C4-2B (cell line): ENCODE measurements around the gene CROCC.
"Not testable (repeated sequence)": the region's sequence is repeated elsewhere in the genome, so short reads cannot be mapped to it uniquely, and the experiment has no call there.

Source experiments
- H3K27ac ChIP-seq: fragments of 450-650 bp; 2 replicates; pipeline ENCODE4 v1.5.1; 2017
- ZFX ChIP-seq: fragments of 450-650 bp; IDR thresholded peaks from 2 replicates; pipeline ENCODE4 v1.6.1; 2017
- TF ChIP-seq, protein P1 (sequence below): fragments of 450-650 bp; conservative IDR thresholded peaks from 2 replicates; pipeline ENCODE4 v1.5.1; 2017; ENCODE audit warnings: mild to moderate bottlenecking

Gene CROCC, protein sequence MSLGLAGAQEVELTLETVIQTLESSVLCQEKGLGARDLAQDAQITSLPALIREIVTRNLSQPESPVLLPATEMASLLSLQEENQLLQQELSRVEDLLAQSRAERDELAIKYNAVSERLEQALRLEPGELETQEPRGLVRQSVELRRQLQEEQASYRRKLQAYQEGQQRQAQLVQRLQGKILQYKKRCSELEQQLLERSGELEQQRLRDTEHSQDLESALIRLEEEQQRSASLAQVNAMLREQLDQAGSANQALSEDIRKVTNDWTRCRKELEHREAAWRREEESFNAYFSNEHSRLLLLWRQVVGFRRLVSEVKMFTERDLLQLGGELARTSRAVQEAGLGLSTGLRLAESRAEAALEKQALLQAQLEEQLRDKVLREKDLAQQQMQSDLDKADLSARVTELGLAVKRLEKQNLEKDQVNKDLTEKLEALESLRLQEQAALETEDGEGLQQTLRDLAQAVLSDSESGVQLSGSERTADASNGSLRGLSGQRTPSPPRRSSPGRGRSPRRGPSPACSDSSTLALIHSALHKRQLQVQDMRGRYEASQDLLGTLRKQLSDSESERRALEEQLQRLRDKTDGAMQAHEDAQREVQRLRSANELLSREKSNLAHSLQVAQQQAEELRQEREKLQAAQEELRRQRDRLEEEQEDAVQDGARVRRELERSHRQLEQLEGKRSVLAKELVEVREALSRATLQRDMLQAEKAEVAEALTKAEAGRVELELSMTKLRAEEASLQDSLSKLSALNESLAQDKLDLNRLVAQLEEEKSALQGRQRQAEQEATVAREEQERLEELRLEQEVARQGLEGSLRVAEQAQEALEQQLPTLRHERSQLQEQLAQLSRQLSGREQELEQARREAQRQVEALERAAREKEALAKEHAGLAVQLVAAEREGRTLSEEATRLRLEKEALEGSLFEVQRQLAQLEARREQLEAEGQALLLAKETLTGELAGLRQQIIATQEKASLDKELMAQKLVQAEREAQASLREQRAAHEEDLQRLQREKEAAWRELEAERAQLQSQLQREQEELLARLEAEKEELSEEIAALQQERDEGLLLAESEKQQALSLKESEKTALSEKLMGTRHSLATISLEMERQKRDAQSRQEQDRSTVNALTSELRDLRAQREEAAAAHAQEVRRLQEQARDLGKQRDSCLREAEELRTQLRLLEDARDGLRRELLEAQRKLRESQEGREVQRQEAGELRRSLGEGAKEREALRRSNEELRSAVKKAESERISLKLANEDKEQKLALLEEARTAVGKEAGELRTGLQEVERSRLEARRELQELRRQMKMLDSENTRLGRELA (N-terminal part only)

DNA sequence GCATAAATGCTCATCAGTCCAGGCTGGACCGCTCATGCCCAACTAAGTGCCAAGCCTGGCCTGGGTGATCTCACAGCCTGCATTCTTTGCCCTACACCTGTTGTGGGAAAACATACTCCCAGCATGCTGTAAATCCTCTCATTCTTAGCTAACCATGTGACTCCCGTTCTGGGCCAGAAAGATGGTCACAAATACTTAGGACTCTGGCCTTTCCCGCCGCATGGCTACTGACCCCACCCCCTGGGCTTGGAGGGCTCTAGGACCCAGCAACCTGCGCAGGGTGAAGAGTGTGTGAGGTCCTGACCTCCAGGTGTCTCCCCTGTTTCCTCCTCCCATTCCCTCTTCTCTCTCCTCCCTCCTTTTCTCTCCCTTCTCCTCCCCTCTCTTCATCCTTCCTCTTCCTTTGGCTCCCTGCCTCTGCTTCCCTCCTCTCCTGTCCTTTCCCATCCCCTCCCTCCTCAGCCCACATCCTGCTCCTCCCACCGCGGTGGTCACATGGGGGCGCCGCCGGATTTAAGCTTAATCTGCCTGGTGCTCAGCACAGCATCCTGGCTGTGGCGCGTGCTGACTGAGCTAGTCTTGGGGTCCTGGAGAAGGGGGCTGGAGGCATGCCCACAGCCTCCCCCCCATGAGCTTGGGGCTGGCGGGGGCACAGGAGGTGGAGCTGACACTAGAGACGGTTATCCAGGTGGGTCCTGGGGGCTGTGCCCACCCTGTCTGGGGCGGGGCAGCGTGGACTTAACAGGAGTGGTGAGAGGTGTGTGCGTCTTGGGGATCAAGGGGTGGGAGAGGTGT, at the start of gene CROCC:
CROCC (plus strand) TSS at position 541 of the 795 bp plus-strand sequence; CDS start at position 629, 88 bp downstream.
- no peak within 1 kb of the TSS for H3K27ac ChIP-seq

DNA sequence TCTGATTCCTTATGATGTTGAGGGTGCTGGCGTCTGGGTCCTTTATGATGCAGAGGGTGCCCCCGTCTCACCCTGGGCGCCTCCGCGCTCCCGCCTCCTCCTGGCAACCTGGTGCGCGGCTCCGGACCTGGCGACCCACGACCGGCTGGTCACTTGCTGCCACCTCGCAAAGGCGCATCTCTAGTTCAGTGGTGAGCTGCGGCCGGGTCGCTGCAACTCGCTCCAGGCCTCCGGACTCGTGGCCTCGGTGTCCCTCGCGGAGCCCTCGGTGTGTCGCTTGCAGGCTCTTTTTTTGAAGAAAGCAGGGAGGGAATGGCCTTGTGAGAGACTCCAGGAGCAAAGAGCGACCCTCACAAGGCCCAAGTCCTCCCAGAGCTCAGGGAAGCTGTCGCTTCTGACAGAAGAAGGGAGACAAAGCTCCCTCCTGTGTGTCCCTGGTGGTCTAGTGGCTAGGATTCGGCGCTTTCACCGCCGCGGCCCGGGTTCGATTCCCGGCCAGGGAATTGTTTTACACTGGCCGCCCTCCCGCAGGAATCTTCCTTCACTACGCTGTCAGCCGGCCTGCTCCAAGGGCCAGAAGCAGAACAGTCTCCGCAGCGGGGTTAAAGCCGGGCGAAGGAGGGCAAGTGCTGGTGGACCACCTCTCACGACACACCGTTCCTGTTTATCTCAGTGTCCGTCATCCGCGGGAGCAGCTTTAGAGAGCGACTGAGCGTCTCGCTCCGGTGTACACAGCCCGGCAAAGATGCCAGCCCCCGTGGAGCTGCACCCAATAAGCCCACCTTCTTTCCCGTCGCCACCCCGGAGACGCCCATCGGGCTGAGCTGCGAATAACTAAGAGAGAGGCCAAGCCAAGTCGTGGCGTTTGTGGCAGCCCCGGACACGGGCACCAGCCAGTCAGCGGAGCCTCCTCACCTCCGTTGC, 49.3 kb upstream of the CROCC start:
- H3K27ac ChIP-seq, result not testable (repeated sequence)

More for the DNA sequence above, at the start of gene CROCC:
- TF ChIP-seq, protein P1, sequence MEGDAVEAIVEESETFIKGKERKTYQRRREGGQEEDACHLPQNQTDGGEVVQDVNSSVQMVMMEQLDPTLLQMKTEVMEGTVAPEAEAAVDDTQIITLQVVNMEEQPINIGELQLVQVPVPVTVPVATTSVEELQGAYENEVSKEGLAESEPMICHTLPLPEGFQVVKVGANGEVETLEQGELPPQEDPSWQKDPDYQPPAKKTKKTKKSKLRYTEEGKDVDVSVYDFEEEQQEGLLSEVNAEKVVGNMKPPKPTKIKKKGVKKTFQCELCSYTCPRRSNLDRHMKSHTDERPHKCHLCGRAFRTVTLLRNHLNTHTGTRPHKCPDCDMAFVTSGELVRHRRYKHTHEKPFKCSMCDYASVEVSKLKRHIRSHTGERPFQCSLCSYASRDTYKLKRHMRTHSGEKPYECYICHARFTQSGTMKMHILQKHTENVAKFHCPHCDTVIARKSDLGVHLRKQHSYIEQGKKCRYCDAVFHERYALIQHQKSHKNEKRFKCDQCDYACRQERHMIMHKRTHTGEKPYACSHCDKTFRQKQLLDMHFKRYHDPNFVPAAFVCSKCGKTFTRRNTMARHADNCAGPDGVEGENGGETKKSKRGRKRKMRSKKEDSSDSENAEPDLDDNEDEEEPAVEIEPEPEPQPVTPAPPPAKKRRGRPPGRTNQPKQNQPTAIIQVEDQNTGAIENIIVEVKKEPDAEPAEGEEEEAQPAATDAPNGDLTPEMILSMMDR, result no peak
- TF ChIP-seq ZFX, result no peak

DNA sequence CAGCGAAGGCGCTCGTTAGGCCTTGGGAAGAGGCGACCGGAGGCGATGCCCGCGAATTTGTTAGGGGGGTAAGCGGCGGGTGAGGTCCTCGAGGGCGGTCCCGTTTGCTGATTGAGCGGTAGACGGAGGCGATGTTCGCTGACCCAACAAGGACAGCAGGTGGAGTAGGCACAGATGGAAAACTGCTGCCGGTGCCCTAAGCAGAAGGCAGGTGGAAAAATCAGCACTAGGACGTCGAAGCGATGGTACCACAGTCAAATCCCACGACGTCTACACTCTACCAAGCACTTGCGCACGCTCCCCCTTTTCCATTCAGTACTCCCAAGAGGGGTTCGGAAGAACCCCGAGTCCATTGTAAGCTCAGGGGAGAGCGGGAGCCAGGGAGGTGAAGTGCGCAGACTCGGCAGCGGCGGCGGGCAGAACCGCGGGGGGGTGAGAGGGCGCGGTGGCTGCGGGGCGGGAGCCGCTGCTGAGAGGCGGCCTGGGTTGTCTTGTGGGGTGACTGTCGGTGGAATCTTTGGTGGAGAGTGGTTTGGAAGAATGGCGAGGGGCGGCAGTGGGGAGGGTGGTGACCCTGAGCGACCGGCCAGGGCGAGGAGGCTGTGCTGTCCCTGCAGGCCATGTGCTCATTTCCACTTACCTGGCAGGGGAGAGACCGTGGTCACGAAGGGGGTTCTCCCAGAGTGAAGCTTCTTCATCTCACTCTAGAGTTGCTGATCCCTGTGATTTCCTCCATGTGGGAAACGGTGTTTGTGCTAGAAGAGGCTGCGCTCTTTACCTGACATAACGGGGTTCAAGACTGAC, 48.5 kb upstream of the CROCC start:
- not testable (repeated sequence) for H3K27ac ChIP-seq

DNA sequence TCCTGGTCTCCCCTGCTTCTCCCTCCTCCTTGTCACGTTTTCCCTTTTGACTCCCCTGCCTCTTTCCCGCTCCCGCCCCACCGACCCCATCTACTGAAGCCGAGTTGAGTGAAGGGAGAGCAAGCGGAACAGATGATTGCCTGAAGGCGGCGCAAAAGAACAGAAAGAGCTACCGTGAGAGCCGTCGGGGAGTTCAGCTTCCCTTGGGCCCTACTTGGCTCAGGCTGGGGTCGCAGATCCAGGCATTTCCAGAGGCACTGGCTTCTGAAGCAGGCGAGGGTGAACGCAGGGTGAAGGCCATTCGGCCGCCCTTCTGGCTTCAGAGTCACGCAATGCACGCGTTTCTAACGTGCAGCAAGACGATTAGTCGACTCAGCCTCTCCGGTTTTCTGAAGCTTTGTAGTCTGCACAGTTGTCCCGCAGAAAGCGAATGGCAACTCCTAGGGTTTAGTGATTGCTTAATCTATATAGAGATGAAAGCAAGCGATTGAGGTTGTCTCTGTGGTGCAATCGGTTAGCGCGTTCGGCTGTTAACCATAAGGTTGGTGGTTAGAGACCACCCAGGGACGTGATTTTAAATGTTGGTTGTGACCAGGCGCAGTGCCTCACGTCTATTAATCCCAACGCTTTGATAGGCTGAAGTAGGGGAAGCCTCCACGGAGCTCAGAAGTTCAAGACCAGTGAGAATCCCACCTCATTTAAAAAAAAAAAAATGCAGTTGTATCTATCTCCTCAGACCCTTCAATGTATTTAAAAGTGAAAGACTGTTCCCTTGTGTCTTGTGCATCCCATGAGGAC, 46.6 kb upstream of the CROCC start:
- H3K27ac ChIP-seq, result not testable (repeated sequence)

DNA sequence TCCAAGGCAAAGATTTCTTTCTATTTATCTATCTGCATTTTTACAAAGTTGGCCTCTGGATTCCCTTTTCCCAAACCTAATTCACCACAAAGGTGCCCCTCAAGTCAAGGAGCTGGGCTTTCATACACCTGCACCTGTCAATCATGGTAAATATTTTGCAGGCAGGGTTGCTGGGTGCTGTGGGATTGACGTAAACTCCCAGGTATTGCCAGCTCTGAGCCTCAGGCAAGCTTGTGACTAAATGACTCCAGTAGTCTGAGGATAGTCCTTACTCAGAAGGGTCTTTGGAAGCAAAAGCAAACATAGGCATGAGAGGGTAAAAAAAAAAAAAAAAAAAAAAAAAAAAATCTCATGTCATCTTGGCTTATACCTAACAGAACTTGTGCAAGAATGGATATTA, 40.0 kb upstream of the CROCC start:
- H3K27ac ChIP-seq, result not testable (repeated sequence)

DNA sequence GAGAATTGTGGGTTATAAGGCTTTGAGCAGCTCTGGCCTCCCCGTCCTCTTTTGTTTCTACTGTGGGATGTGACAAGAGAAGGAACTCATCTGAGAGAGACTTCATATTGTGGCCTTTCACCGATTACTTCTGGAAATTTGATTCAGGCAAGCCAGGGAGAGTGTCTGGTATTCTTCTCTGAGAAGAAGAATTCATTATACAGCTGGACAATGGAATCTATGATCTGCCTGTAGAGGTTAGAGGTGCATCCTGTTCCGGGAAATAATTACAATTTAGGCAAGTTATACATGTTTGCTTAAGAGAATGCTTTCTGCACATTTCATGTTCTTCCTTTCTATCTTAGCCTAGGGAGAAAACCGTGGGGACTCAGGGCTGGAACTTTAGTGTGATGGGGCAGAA, 38.7 kb upstream of the CROCC start:
- no peak for TF ChIP-seq ZFX
- TF ChIP-seq, protein P1, result no peak
- peak overlapping the region; percentile 31; the same call in 1 of the 2 replicates for H3K27ac ChIP-seq

DNA sequence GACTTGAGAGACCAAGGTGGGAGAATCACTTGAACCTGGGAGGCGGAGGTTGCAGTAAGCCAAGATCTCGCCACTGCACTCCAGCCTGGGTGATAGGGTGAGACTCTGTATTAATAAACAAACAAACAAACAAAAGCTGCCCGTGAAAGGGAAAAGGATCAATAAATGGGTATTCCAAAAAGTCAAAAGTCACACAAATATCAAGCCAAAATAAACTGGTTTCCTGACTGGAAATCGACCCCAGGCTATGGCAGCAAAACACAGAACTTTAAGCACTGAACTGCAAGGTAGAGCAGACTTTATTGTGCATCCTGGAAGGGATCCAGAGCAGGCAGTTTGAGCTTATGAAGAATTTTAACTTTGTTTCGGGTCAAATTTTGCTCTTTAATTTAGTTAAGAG, 37.2 kb upstream of the CROCC start:
- not testable (repeated sequence) for H3K27ac ChIP-seq

DNA sequence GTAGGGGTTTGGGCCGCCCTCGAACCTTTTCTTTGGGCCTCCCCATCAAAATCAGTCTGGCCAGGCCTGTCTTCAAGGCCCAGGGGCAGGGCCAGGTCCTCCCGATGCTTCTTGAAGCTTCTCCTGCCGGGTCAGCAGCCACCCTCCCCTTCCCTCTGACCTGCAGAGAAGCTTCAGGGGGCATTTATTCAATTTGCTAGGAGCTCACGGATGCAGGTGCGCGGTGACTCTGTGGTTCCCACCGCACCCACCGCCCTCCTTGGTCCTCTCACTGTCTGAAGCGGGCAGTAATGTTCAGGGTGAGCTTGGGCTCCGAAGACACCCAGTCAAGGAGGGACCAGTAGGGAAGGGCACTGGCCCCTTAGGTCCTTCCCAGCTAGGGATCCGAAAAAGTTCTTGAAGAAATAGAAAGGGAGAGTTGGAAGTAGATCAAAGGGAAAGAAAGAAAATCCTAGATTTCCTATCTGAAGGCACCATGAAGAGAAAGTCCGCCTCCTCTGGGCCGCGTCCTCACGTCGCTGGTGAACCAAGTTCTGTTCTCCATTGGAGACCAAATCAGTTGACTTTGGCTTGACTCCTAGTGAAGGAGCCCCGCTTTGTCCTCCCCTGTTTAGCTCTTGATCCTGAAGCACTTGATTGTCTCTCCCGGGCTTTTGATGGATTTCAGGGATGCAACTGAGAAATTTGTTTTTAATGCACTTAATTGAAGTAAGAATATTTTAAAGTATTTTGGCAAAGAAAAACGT, 34.7 kb upstream of the CROCC start:
- TF ChIP-seq, protein P1, result no peak
- no peak for TF ChIP-seq ZFX

More for the DNA sequence above, 34.7 kb upstream of the CROCC start:
- peak overlapping the region; percentile 39 for H3K27ac ChIP-seq
